Kidney (tissue), 14 donors: ENCODE measurements around the gene SLCO3A1. TPM values are rescaled to one million over a fixed set of nuclear protein-coding genes. Genes with fewer than 3 reads are reported as not detected.

ENCODE experiments used
- DNase-seq, 5 donors: peaks; one replicate each; pipeline ENCODE4 v3.0.0-alpha.2; 2013 to 2020
- FAIRE-seq: peaks from 2 replicates; lab custom pipeline; 2012; peaks lifted over from hg19 to GRCh38; lab: Jason Lieb, UNC
- H3K27ac ChIP-seq, 2 donors: one replicate each; pipeline ENCODE4 v1.7.0; 2013; ENCODE audit warnings: low read depth in 2 of 2, low read length in 2 of 2, inconsistent platforms in 1 of 2
- H3K27me3 ChIP-seq: one replicate; pipeline ENCODE4 v1.7.1; 2013; ENCODE audit warnings: low read length, inconsistent platforms; ENCODE audit not compliant: control insufficient read depth, insufficient read depth
- H3K36me3 ChIP-seq, 3 donors: one replicate each; pipeline versions ENCODE4 v1.7.0 to v1.7.1; 2013; ENCODE audit warnings: low read length in 3 of 3, control low read depth in 1 of 3, inconsistent platforms in 1 of 3; ENCODE audit not compliant: insufficient read depth in 3 of 3, control insufficient read depth in 2 of 3
- H3K4me1 ChIP-seq, 3 donors: one replicate each; pipeline versions ENCODE4 v1.7.0 to v1.7.1; 2013; ENCODE audit warnings: low read length in 3 of 3, inconsistent platforms in 1 of 3, low read depth in 1 of 3; ENCODE audit not compliant: control insufficient read depth in 2 of 3, insufficient read depth in 2 of 3
- H3K4me3 ChIP-seq, 3 donors: one replicate each; pipeline versions ENCODE4 v1.7.0 to v1.8.1; 2013; ENCODE audit warnings: low read length in 3 of 3, control low read depth in 1 of 3, inconsistent platforms in 1 of 3
- H3K9ac ChIP-seq, 3 donors: one replicate each; pipeline versions ENCODE4 v1.7.0 to v1.7.1; 2013; ENCODE audit warnings: low read length in 3 of 3, control low read depth in 1 of 3, inconsistent platforms in 1 of 3
- H3K9me3 ChIP-seq, 3 donors: one replicate each; pipeline versions ENCODE4 v1.7.0 to v1.7.1; 2013; ENCODE audit warnings: low read length in 3 of 3, control low read depth in 1 of 3, inconsistent platforms in 1 of 3; ENCODE audit not compliant: control insufficient read depth in 2 of 3, insufficient read depth in 1 of 3
- CTCF ChIP-seq: IDR thresholded peaks from 3 replicates; pipeline ENCODE4 v1.5.1; 2012; ENCODE audit warnings: mild to moderate bottlenecking, moderate library complexity, borderline replicate concordance; ENCODE audit not compliant: insufficient read depth; ENCODE audit errors: extremely low read depth
- intact Hi-C: fragments of 100-400 bp; cut with DNase I; formaldehyde crosslinking; loops from one replicate; pipeline ENCODE4 v1.11.1; 2022
- polyA plus RNA-seq: library from polyadenylated mRNA; stranded (reverse); fragments of 350-450 nt; fragmentation: Illumina TruSeq; extraction: RNeasy Lipid Tissue Mini Kit (QIAGEN cat#74804); gene quantifications from one replicate; pipeline ENCODE4 v1.2.3, GENCODE V29; 2014; ENCODE audit warnings: low read depth, low replicate concordance; ENCODE audit not compliant: insufficient read depth
- total RNA-seq: library from RNA; stranded (reverse); fragmentation: NEBNext Ultra II Directional; extraction: Animal tissue kit (Norgen Biotek cat#: 25700); gene quantifications from one replicate; pipeline ENCODE4 v1.2.1, GENCODE V29; 2021
- donor health status: control.
- donor health status: control.
- donor health status: control.
- donor health status: control.
- donor health status: control.
- donor health status: DM: yes; HTN: yes; CAD: no.
- donor health status: Normal renal cell carcinoma (clear cell type).

SLCO3A1 gene
- total and polyA plus RNA-seq, 2 donors from 2014 or later, result 12.8 to 59.4 TPM

- H3K9ac ChIP-seq, result no peak overlapping the region
- intact Hi-C loops, result no loop called here
- FAIRE-seq, result no peak
Measured at GRCh38 chr15:91891788-91892345, 38.4 kb downstream of the SLCO3A1 start.

GRCh38 chr15:91892436-91892835 is 38.9 kb downstream of the SLCO3A1 start:
- no peaks in the 10 kb centered on the region for H3K27me3 ChIP-seq
- no peak overlapping the region for H3K4me3 ChIP-seq
- H3K27ac ChIP-seq, result no peak overlapping the region
- no peaks in the 10 kb centered on the region for H3K36me3 ChIP-seq
- intact Hi-C loops, result no loop called here
- no peak for TF ChIP-seq CTCF
- FAIRE-seq, result no peak
- H3K4me1 ChIP-seq, result no peaks in the 10 kb centered on the region
- H3K9ac ChIP-seq, result no peak overlapping the region
- H3K9me3 ChIP-seq, result peaks cover 0 to 10% (median 0%) of the 10 kb centered on the region in 3 donors
- DNase-seq, result no peak

More at GRCh38 chr15:91891788-91892345, 38.4 kb downstream of the SLCO3A1 start:
- no peaks in the 10 kb centered on the region for H3K36me3 ChIP-seq
- H3K27ac ChIP-seq, result no peak overlapping the region
- H3K9me3 ChIP-seq, result peaks cover 0 to 10% (median 0%) of the 10 kb centered on the region in 3 donors
- DNase-seq, result no peak
- no peak overlapping the region for H3K4me3 ChIP-seq
- no peaks in the 10 kb centered on the region for H3K27me3 ChIP-seq
- no peaks in the 10 kb centered on the region for H3K4me1 ChIP-seq
- no peak for TF ChIP-seq CTCF

GRCh38 chr15:91894606-91895005 is 41.1 kb downstream of the SLCO3A1 start:
- no peak for FAIRE-seq

More at GRCh38 chr15:91894606-91895005, 41.1 kb downstream of the SLCO3A1 start:
- intact Hi-C loops, result no loop called here
- no peak for TF ChIP-seq CTCF
- Histone ChIP-seq H3K4me1 (no peaks in the 10 kb centered on the region), H3K4me3 (no peak overlapping the region), H3K9me3 (peaks cover 0 to 10% (median 0%) of the 10 kb centered on the region in 3 donors), H3K27me3 (no peaks in the 10 kb centered on the region), H3K27ac (no peak overlapping the region), H3K9ac (no peak overlapping the region), H3K36me3 (no peaks in the 10 kb centered on the region)
- no peak for DNase-seq
